Prostate gland (tissue), 2 donors: ENCODE data around the gene DNAJB5.

Source experiments
- POLR2A ChIP-seq: fragments of 450-650 bp; IDR thresholded peaks from one replicate; pipeline ENCODE4 v1.6.1; 2016; ENCODE audit warnings: antibody characterized with exemption, mild to moderate bottlenecking
- TF ChIP-seq, protein P1 (sequence below), 4 experiments: fragments of 200-600 bp in 2 of 4; fragments of 450-650 bp in 2 of 4; sonication (generic) in 2 of 4; IDR thresholded peaks; 1 replicate in 3 of 4; 2 replicates in 1 of 4; pipeline ENCODE4 v1.5.1; 2016 to 2019; ENCODE audit warnings: antibody characterized with exemption in 4 of 4, mild to moderate bottlenecking in 2 of 4, moderate library complexity in 2 of 4

GRCh38 chr9:34956648-34957047 is 32.9 kb upstream of the DNAJB5 start:
- TF ChIP-seq, protein P1, sequence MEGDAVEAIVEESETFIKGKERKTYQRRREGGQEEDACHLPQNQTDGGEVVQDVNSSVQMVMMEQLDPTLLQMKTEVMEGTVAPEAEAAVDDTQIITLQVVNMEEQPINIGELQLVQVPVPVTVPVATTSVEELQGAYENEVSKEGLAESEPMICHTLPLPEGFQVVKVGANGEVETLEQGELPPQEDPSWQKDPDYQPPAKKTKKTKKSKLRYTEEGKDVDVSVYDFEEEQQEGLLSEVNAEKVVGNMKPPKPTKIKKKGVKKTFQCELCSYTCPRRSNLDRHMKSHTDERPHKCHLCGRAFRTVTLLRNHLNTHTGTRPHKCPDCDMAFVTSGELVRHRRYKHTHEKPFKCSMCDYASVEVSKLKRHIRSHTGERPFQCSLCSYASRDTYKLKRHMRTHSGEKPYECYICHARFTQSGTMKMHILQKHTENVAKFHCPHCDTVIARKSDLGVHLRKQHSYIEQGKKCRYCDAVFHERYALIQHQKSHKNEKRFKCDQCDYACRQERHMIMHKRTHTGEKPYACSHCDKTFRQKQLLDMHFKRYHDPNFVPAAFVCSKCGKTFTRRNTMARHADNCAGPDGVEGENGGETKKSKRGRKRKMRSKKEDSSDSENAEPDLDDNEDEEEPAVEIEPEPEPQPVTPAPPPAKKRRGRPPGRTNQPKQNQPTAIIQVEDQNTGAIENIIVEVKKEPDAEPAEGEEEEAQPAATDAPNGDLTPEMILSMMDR (IDR thresholded peaks at IDR 0.05) = no peak
- no peak for TF ChIP-seq POLR2A
